Stimulated activated CD4-positive, alpha-beta T cell treated with anti-CD3 and anti-CD28 coated beads, Interleukin-2, amount 100 ng/mL, for 24 hours (primary cell): ENCODE results near the gene DDX46.
"Not testable (repeated sequence)": the region's sequence is repeated elsewhere in the genome, so short reads cannot be mapped to it uniquely, and the experiment has no call there.

Experiments
- DNase-seq, 2 donors: peaks; one replicate each; pipeline ENCODE4 v3.0.0-alpha.2; 2020

DDX46 gene

GRCh38 chr5:134758504-134759341, at the start of gene DDX46:
Gene DDX46 (plus strand): TSS chr5:134758779. CDS start chr5:134758939, 160 bp downstream.
- peak; percentile 96 to 97 for DNase-seq

GRCh38 chr5:134714120-134714519, 44.5 kb upstream of the DDX46 start:
- DNase-seq: no peak

- no peak for DNase-seq
Measured at GRCh38 chr5:134714541-134714940, 44.0 kb upstream of the DDX46 start.

GRCh38 chr5:134715466-134715865, 43.1 kb upstream of the DDX46 start:
- not testable (repeated sequence) for DNase-seq

- no peak for DNase-seq
Measured at GRCh38 chr5:134724872-134725271, 33.7 kb upstream of the DDX46 start.

GRCh38 chr5:134732819-134733218, 25.8 kb upstream of the DDX46 start:
- no peak for DNase-seq

GRCh38 chr5:134735243-134735642, 23.3 kb upstream of the DDX46 start:
- DNase-seq: no peak

- DNase-seq: no peak
Measured at GRCh38 chr5:134736173-134736812, 22.3 kb upstream of the DDX46 start.

- peak; percentile 98 for DNase-seq
Measured at GRCh38 chr5:134738133-134738962, 20.2 kb upstream of the DDX46 start, which contains the start of gene CAMLG. Gene CAMLG (plus strand): TSS chr5:134738548. CDS start chr5:134738621, 73 bp downstream.

GRCh38 chr5:134738963-134739661, 19.5 kb upstream of the DDX46 start:
- DNase-seq: peak; percentile 24 to 48

- no peak for DNase-seq
Measured at GRCh38 chr5:134741052-134741451, 17.5 kb upstream of the DDX46 start.

- no peak for DNase-seq
Measured at GRCh38 chr5:134742134-134742533, 16.4 kb upstream of the DDX46 start.

- DNase-seq: no peak
Measured at GRCh38 chr5:134749415-134749814, 9.2 kb upstream of the DDX46 start.

GRCh38 chr5:134758176-134758503, 439 bp upstream of the DDX46 start:
- peak in 1 of 2 donors; percentile 10 for DNase-seq

- DNase-seq: not testable (repeated sequence)
Measured at GRCh38 chr5:134767528-134768291, 9.1 kb downstream of the DDX46 start.

- no peak for DNase-seq
Measured at GRCh38 chr5:134769206-134769605, 10.6 kb downstream of the DDX46 start.

- no peak for DNase-seq
Measured at GRCh38 chr5:134772461-134773125, 14.0 kb downstream of the DDX46 start.

- DNase-seq: no peak
Measured at GRCh38 chr5:134777366-134777765, 18.8 kb downstream of the DDX46 start.

GRCh38 chr5:134784241-134784920, 25.8 kb downstream of the DDX46 start:
- no peak for DNase-seq

GRCh38 chr5:134784946-134785620, 26.5 kb downstream of the DDX46 start:
- no peak for DNase-seq
